22Rv1 (cell line): ENCODE data around the gene WHAMM.

ENCODE experiments used
- ZFX ChIP-seq: fragments of 450-650 bp; IDR thresholded peaks from 2 replicates; pipeline ENCODE4 v1.6.1; 2017; ENCODE audit warnings: antibody characterized with exemption, borderline replicate concordance
- TF ChIP-seq, protein P1 (sequence below): fragments of 450-650 bp; IDR thresholded peaks from 2 replicates; pipeline ENCODE4 v1.5.1; 2017; ENCODE audit warnings: mild to moderate bottlenecking

GRCh38 chr15:82847703-82848102, 38.3 kb downstream of the WHAMM start:
- TF ChIP-seq, protein P1, sequence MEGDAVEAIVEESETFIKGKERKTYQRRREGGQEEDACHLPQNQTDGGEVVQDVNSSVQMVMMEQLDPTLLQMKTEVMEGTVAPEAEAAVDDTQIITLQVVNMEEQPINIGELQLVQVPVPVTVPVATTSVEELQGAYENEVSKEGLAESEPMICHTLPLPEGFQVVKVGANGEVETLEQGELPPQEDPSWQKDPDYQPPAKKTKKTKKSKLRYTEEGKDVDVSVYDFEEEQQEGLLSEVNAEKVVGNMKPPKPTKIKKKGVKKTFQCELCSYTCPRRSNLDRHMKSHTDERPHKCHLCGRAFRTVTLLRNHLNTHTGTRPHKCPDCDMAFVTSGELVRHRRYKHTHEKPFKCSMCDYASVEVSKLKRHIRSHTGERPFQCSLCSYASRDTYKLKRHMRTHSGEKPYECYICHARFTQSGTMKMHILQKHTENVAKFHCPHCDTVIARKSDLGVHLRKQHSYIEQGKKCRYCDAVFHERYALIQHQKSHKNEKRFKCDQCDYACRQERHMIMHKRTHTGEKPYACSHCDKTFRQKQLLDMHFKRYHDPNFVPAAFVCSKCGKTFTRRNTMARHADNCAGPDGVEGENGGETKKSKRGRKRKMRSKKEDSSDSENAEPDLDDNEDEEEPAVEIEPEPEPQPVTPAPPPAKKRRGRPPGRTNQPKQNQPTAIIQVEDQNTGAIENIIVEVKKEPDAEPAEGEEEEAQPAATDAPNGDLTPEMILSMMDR: no peak
- TF ChIP-seq ZFX: no peak
